ENCODE measurements around the gene AURKAIP1.
"Not testable (repeated sequence)": the region's sequence is repeated elsewhere in the genome, so short reads cannot be mapped to it uniquely, and the experiment has no call there.

AURKAIP1 gene

GRCh38 chr1:1406101-1406820, 31.3 kb upstream of the AURKAIP1 start:
- DNase-seq = no peak

GRCh38 chr1:1403653-1404052, 28.6 kb upstream of the AURKAIP1 start:
- DNase-seq = no peak

GRCh38 chr1:1402901-1403392, 27.9 kb upstream of the AURKAIP1 start:
- DNase-seq = not testable (repeated sequence)

GRCh38 chr1:1402072-1402900, 27.3 kb upstream of the AURKAIP1 start:
- DNase-seq = no peak

- no peak for DNase-seq
Measured at GRCh38 chr1:1401457-1402010, 26.5 kb upstream of the AURKAIP1 start.

- no peak for DNase-seq
Measured at GRCh38 chr1:1400576-1401456, 25.8 kb upstream of the AURKAIP1 start.

- DNase-seq = no peak
Measured at GRCh38 chr1:1399872-1400575, 25.0 kb upstream of the AURKAIP1 start.

- peak; percentile 99 for DNase-seq
Measured at GRCh38 chr1:1399187-1399871, 24.3 kb upstream of the AURKAIP1 start, which contains the start of gene CCNL2. Gene CCNL2 (minus strand): TSS chr1:1399335. CDS start chr1:1399306, 29 bp downstream.

GRCh38 chr1:1398677-1399186, 23.7 kb upstream of the AURKAIP1 start:
- DNase-seq = no peak

GRCh38 chr1:1397839-1398523, 23.0 kb upstream of the AURKAIP1 start:
- no peak for DNase-seq

- no peak for DNase-seq
Measured at GRCh38 chr1:1395166-1395565, 20.2 kb upstream of the AURKAIP1 start.

- DNase-seq = no peak
Measured at GRCh38 chr1:1394116-1394515, 19.1 kb upstream of the AURKAIP1 start.

- no peak for DNase-seq
Measured at GRCh38 chr1:1393428-1393827, 18.4 kb upstream of the AURKAIP1 start.

- no peak for DNase-seq
Measured at GRCh38 chr1:1393014-1393413, 18.0 kb upstream of the AURKAIP1 start.

- DNase-seq = no peak
Measured at GRCh38 chr1:1391225-1391624, 16.2 kb upstream of the AURKAIP1 start.

GRCh38 chr1:1390675-1391074, 15.7 kb upstream of the AURKAIP1 start:
- no peak for DNase-seq

- no peak for DNase-seq
Measured at GRCh38 chr1:1388078-1388472, 13.1 kb upstream of the AURKAIP1 start.

GRCh38 chr1:1387098-1388077, 12.4 kb upstream of the AURKAIP1 start:
- DNase-seq = no peak

GRCh38 chr1:1385931-1386330, 10.9 kb upstream of the AURKAIP1 start:
- no peak for DNase-seq

All from activated CD4-positive, alpha-beta T cell treated with anti-CD3 and anti-CD28 coated beads for 1 hour (primary cell).